Omental fat pad (tissue), 4 donors: Measurements from ENCODE around the gene POLR2B. TPM values are rescaled to one million over a fixed set of nuclear protein-coding genes. Genes with fewer than 3 reads are reported as not detected.

Experiments used
- ATAC-seq: fragments of 150-250 bp; one replicate; pipeline ENCODE4 v1.9.1; 2016; ENCODE audit warnings: mild to moderate bottlenecking, moderate library complexity; ENCODE audit not compliant: low FRiP score
- DNase-seq: peaks from one replicate; pipeline ENCODE4 v3.0.0-alpha.2; 2019; ENCODE audit warnings: low spot score
- CTCF ChIP-seq, 3 donors: fragments of 450-650 bp; IDR thresholded peaks; one replicate each; pipeline ENCODE4 v1.5.1; 2016 to 2017; ENCODE audit warnings: antibody characterized with exemption in 3 of 3, mild to moderate bottlenecking in 3 of 3, moderate library complexity in 2 of 3
- total RNA-seq, 4 donors: library from RNA; depleted of rRNA; stranded (reverse); fragments of >200 nt; gene quantifications; one replicate each; pipeline ENCODE4 v1.1.0, GENCODE V29; 2016

POLR2B gene
- total RNA-seq, 4 donors from 2014 or later, result 47.7 to 92.5 (median 62.2) TPM

- TF ChIP-seq CTCF (IDR thresholded peaks at IDR 0.05), result no peak
- DNase-seq, result no peak
- ATAC-seq, result no peak
Measured at GRCh38 chr4:57061395-57061794, 82.7 kb downstream of the POLR2B start.

- DNase-seq, result no peak
- no peak for TF ChIP-seq CTCF (IDR thresholded peaks at IDR 0.05)
- ATAC-seq, result no peak
Measured at GRCh38 chr4:57063518-57063917, 84.8 kb downstream of the POLR2B start.

GRCh38 chr4:57064120-57064519, 85.4 kb downstream of the POLR2B start:
- DNase-seq (no peak), ATAC-seq (no peak)
- TF ChIP-seq CTCF (IDR thresholded peaks at IDR 0.05), result no peak

GRCh38 chr4:57064811-57065711, 86.4 kb downstream of the POLR2B start:
- peak; percentile 71 for ATAC-seq
- DNase-seq, result no peak
- no peak for TF ChIP-seq CTCF (IDR thresholded peaks at IDR 0.05)

- ATAC-seq (peak; percentile 4), DNase-seq (no peak)
- no peak for TF ChIP-seq CTCF (IDR thresholded peaks at IDR 0.05)
Measured at GRCh38 chr4:57065730-57066482, 87.2 kb downstream of the POLR2B start.

- no peak for TF ChIP-seq CTCF (IDR thresholded peaks at IDR 0.05)
- ATAC-seq (no peak), DNase-seq (no peak)
Measured at GRCh38 chr4:57068237-57068981, 89.7 kb downstream of the POLR2B start.
